HCT116 (cell line): ENCODE results near the gene TTC27.
"Not testable (repeated sequence)": the region's sequence is repeated elsewhere in the genome, so short reads cannot be mapped to it uniquely, and the experiment has no call there.

Source experiments
- CEBPB ChIP-seq: IDR thresholded peaks from 2 replicates; pipeline ENCODE4 v1.6.1; 2012; ENCODE audit warnings: low read depth
- EGR1 ChIP-seq: IDR thresholded peaks from 2 replicates; pipeline ENCODE4 v1.6.1; 2012; ENCODE audit warnings: low read depth
- EZH2 ChIP-seq: fragments of 200-600 bp; sonication (generic); IDR thresholded peaks from 2 replicates; pipeline ENCODE4 v1.6.1; 2017; ENCODE audit warnings: antibody characterized with exemption, mixed run types
- POLR2A ChIP-seq: IDR thresholded peaks from 2 replicates; pipeline ENCODE4 v1.7.0; 2011; ENCODE audit warnings: borderline replicate concordance; ENCODE audit not compliant: insufficient read depth, insufficient read length; ENCODE audit errors: extremely low read depth
- RAD21 ChIP-seq: IDR thresholded peaks from 2 replicates; pipeline ENCODE4 v1.6.1; 2012; ENCODE audit warnings: low read depth, mild to moderate bottlenecking
- SRF ChIP-seq: IDR thresholded peaks from 2 replicates; pipeline ENCODE4 v1.6.1; 2012; ENCODE audit warnings: low read depth
- TF ChIP-seq, protein P1 (sequence below): IDR thresholded peaks from 2 replicates; pipeline ENCODE4 v1.6.1; 2012
- TF ChIP-seq, protein P2 (sequence below), 3 experiments: fragments of 200-600 bp in 1 of 3; sonication (generic) in 1 of 3; IDR thresholded peaks in 2 of 3; conservative IDR thresholded peaks in 1 of 3; 2 replicates each; pipeline ENCODE4 v1.5.1; 2012 to 2017; ENCODE audit warnings: low read depth in 2 of 3, low read length in 2 of 3, antibody characterized with exemption in 1 of 3, borderline replicate concordance in 1 of 3, control low read depth in 1 of 3, mild to moderate bottlenecking in 1 of 3, mixed read lengths in 1 of 3, mixed run types in 1 of 3, moderate library complexity in 1 of 3; ENCODE audit not compliant: insufficient read depth in 1 of 3

DNA sequence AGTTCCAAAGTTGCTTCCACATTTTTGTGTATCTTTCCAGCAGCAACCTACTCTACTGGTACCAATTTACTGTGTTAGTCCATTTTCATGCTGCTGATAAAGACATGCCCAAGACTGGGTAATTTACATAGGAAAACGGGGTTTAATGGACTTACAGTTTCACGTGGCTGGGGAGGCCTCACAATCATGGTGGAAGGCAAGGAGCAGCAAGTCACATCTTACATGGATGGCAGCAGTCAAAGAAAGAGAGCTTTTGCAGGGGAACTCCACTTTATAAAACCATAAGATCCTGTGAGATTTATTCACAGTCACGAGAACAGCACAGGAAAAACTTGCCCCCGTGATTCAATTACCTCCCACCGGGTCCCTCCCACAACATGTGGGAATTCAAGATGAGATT lies 98.8 kb downstream of the TTC27 start:
- TF ChIP-seq, protein P1, sequence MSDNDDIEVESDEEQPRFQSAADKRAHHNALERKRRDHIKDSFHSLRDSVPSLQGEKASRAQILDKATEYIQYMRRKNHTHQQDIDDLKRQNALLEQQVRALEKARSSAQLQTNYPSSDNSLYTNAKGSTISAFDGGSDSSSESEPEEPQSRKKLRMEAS: not testable (repeated sequence)
- TF ChIP-seq SRF, RAD21, POLR2A, CEBPB, EGR1, EZH2: not testable (repeated sequence)
- TF ChIP-seq, protein P2, sequence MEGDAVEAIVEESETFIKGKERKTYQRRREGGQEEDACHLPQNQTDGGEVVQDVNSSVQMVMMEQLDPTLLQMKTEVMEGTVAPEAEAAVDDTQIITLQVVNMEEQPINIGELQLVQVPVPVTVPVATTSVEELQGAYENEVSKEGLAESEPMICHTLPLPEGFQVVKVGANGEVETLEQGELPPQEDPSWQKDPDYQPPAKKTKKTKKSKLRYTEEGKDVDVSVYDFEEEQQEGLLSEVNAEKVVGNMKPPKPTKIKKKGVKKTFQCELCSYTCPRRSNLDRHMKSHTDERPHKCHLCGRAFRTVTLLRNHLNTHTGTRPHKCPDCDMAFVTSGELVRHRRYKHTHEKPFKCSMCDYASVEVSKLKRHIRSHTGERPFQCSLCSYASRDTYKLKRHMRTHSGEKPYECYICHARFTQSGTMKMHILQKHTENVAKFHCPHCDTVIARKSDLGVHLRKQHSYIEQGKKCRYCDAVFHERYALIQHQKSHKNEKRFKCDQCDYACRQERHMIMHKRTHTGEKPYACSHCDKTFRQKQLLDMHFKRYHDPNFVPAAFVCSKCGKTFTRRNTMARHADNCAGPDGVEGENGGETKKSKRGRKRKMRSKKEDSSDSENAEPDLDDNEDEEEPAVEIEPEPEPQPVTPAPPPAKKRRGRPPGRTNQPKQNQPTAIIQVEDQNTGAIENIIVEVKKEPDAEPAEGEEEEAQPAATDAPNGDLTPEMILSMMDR (IDR thresholded peaks at IDR 0.05 in 2 of 3, conservative IDR thresholded peaks at IDR 0.05 in 1 of 3; ENCODE audit: borderline replicate concordance in 1 of 3, insufficient read depth in 1 of 3, low read depth in 2 of 3, low read length in 2 of 3): not testable (repeated sequence)
